ENCODE data around the gene MYH11. TPM values are rescaled to one million over a fixed set of nuclear protein-coding genes. Genes with fewer than 3 reads are reported as not detected.
"Not testable (repeated sequence)": the region's sequence is repeated elsewhere in the genome, so short reads cannot be mapped to it uniquely, and the experiment has no call there.

Gene MYH11
- total RNA-seq, 1 donor from 2014 or later: not detected

GRCh38 chr16:15686287-15686686 lies 170.5 kb downstream of the MYH11 start:
- intact Hi-C loops (cut with micrococcal nuclease): no loop called here

GRCh38 chr16:15682105-15682570 lies 174.7 kb downstream of the MYH11 start:
- intact Hi-C loops (cut with micrococcal nuclease): no loop called here

- intact Hi-C loops (cut with micrococcal nuclease): no loop called here
These were observed 179.4 kb downstream of the MYH11 start for GRCh38 chr16:15677447-15677846.

GRCh38 chr16:15676506-15676905 lies 180.3 kb downstream of the MYH11 start:
- intact Hi-C loops (cut with micrococcal nuclease): no loop called here

- intact Hi-C loops (cut with micrococcal nuclease): no loop called here
These were observed 182.3 kb downstream of the MYH11 start for GRCh38 chr16:15674571-15674970.

GRCh38 chr16:15672514-15673167 lies 184.2 kb downstream of the MYH11 start:
- intact Hi-C loops (cut with micrococcal nuclease): loop anchor here (1.0 to 2.0 kb wide), 3 partner anchors 22 to 81 kb away; partner anchors contain the start of genes MARF1 and NDE1

- intact Hi-C loops (cut with micrococcal nuclease): loop anchor here (2.0 kb wide), 1 partner anchor 29 kb away; the partner anchor contains the start of gene MARF1
These were observed 184.7 kb downstream of the MYH11 start for GRCh38 chr16:15672127-15672513.

GRCh38 chr16:15671530-15672117 lies 185.2 kb downstream of the MYH11 start:
- intact Hi-C loops (cut with micrococcal nuclease): loop anchor here (2.0 kb wide), 1 partner anchor 29 kb away; the partner anchor contains the start of gene MARF1

GRCh38 chr16:15667091-15667742 lies 189.6 kb downstream of the MYH11 start:
- intact Hi-C loops (cut with micrococcal nuclease): no loop called here

GRCh38 chr16:15665107-15665506 lies 191.7 kb downstream of the MYH11 start:
- intact Hi-C loops (cut with micrococcal nuclease): no loop called here

GRCh38 chr16:15660203-15660601 lies 196.6 kb downstream of the MYH11 start:
- intact Hi-C loops (cut with micrococcal nuclease): no loop called here

- intact Hi-C loops (cut with micrococcal nuclease): no loop called here
These were observed 198.3 kb downstream of the MYH11 start for GRCh38 chr16:15658556-15658955.

- intact Hi-C loops (cut with micrococcal nuclease): no loop called here
These were observed 198.7 kb downstream of the MYH11 start for GRCh38 chr16:15658149-15658548.

GRCh38 chr16:15655561-15655960 lies 201.3 kb downstream of the MYH11 start:
- intact Hi-C loops (cut with micrococcal nuclease): not testable (repeated sequence)

GRCh38 chr16:15654591-15654990 lies 202.2 kb downstream of the MYH11 start:
- intact Hi-C loops (cut with micrococcal nuclease): no loop called here

GRCh38 chr16:15653227-15653626 lies 203.6 kb downstream of the MYH11 start:
- intact Hi-C loops (cut with micrococcal nuclease): no loop called here

Other genes with a start within 250 kb of the MYH11 start
- 63.0 and 64.4 TPM in 2 replicates for gene MARF1, start 213.9 kb downstream of the MYH11 start, total RNA-seq
- gene NDE1, start 206.8 kb downstream of the MYH11 start, total RNA-seq: 107 and 111 TPM in 2 replicates
- gene CEP20, start 31.6 kb upstream of the MYH11 start, total RNA-seq: 33.1 and 41.4 TPM in 2 replicates
- 61.1 and 65.5 TPM in 2 replicates for gene ABCC1, start 92.6 kb upstream of the MYH11 start, total RNA-seq

Measured in T-helper 2 cell treated with Interferon-gamma antibody and Interleukin-4, amounts not matched to agents 100 ng/mL and 5 ng/mL, for 36 hours (primary cell).